HEK293 (cell line): ENCODE measurements around the gene CEACAM20.

Experiments
- CTCF ChIP-seq: fragments of 450-650 bp; formaldehyde crosslinking; IDR thresholded peaks from 2 replicates; pipeline ENCODE4 v1.5.1; 2016; ENCODE audit warnings: missing biosample characterization, missing genetic modification characterization
- ZNF350 ChIP-seq: fragments of 450-650 bp; formaldehyde crosslinking; IDR thresholded peaks from 2 replicates; pipeline ENCODE4 v1.5.0; 2017; ENCODE audit warnings: missing biosample characterization, mild to moderate bottlenecking, missing genetic modification characterization

DNA sequence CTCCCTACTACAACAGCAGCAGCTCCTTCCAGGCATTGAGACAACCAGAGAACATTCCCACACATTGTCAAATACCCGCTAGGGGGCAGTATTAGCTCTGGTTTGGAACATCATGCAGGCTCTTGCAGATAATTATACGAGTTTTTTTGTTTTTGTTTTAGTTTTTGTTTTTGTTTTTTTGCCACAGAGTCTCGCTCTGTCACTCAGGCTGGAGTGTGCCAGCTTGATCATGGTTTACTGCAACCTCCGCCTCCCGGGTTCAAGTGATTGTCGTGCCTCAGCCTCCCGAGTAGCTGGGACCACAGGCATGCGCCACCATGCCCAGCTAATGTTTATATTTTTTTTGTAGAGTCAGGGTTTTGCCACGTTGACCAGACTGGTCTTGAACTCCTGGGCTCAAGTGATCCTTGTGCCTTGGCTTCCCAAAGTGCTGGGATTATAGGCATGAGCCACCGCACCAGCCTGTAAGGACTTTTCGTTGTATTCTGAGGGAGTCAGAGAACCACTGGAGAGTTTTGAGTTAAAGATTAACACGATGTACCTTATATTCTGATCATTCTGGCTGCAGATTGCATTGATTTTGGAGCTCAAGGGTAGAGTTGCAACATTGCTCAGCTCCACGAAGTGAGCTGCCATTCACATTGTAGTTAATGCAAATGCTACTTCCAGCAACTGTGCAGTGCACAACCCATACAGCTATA lies 41.7 kb upstream of the CEACAM20 start:
- TF ChIP-seq CTCF (tag by site-specific recombination) (no peak), ZNF350 (tag by site-specific recombination) (no peak)
